Measurements from ENCODE around the gene AGBL4.

- no peak for TF ChIP-seq CTCF (conservative IDR thresholded peaks at IDR 0.05; ENCODE audit: low read depth, low read length)
- TF ChIP-seq SMC3 (IDR thresholded peaks at IDR 0.05; ENCODE audit: low read depth, low read length): no peak
- no peak for TF ChIP-seq POLR2A (IDR thresholded peaks at IDR 0.05; ENCODE audit: low read depth, low read length)
- no peak for TF ChIP-seq RCOR1 (IDR thresholded peaks at IDR 0.05; ENCODE audit: insufficient replicate concordance, low read length)
- TF ChIP-seq MAFK (IDR thresholded peaks at IDR 0.05; ENCODE audit: low read depth, low read length): no peak
- no peak for TF ChIP-seq RFX5 (IDR thresholded peaks at IDR 0.05; ENCODE audit: low read depth, low read length)
Measured at GRCh38 chr1:48668339-48668738, 1355.4 kb downstream of the AGBL4 start.
